ENCODE measurements around the gene DHRS12. TPM values are rescaled to one million over a fixed set of nuclear protein-coding genes. Genes with fewer than 3 reads are reported as not detected.

DHRS12 gene
- total RNA-seq, 1 experiment from 2014 or later, result 8.8 TPM

GRCh38 chr13:51802631-51803418 lies 1.1 kb downstream of the DHRS12 start:
- WGBS (ENCODE audit: extremely low coverage, insufficient read length, low lambda C conversion rate), result no CpG with 5 or more reads among the region's 9 CpGs
- H3K4me1 Mint-ChIP-seq, result peaks cover 49 to 60% of the 10 kb centered on the region in 2 experiments

More at GRCh38 chr13:51802631-51803418, 1.1 kb downstream of the DHRS12 start:
- peaks cover 4% of the 10 kb centered on the region for H3K23me2 ChIP-seq (ENCODE audit: insufficient read length, low read depth, low read length, poor library complexity, severe bottlenecking)
- no peaks in the 10 kb centered on the region for H4K20me1 ChIP-seq (ENCODE audit: control insufficient read depth, insufficient read depth, insufficient read length)
- no peak overlapping the region for H2BK120ac ChIP-seq (ENCODE audit: low read depth, low read length, poor library complexity, severe bottlenecking)
- no peak for DNase-seq
- no peak overlapping the region for H3K27ac ChIP-seq (ENCODE audit: insufficient read length, low read depth, low read length)
- H3K18ac ChIP-seq (ENCODE audit: insufficient read length, low read depth, low read length), result no peak overlapping the region
- no peak overlapping the region for H3K4ac ChIP-seq (ENCODE audit: low read depth, low read length)
- no peaks in the 10 kb centered on the region for H3K27me3 Mint-ChIP-seq (ENCODE audit: low read depth)
- H3K79me1 ChIP-seq (ENCODE audit: insufficient read depth, low read depth, low read length, poor library complexity, severe bottlenecking), result no peaks in the 10 kb centered on the region
- H3K27me3 ChIP-seq (ENCODE audit: insufficient read depth, low read length), result no peaks in the 10 kb centered on the region
- no peak overlapping the region; the same call in 1 of the 2 replicates for H3K14ac ChIP-seq (ENCODE audit: insufficient read depth, low read length)
- H2AFZ ChIP-seq (ENCODE audit: low read length), result no peak overlapping the region
- no peak overlapping the region for H2BK15ac ChIP-seq (ENCODE audit: low read depth, low read length)
- H3K4me1 ChIP-seq (ENCODE audit: insufficient read depth, low read length), result peaks cover 3% of the 10 kb centered on the region; the same call in 1 of the 2 replicates
- H4K91ac ChIP-seq (ENCODE audit: insufficient read length, low read depth, low read length), result no peak overlapping the region
- TF ChIP-seq CTCF (conservative IDR thresholded peaks at IDR 0.05), result no peak
- H3K9me3 ChIP-seq (ENCODE audit: control insufficient read depth, low read depth, low read length), result no peaks in the 10 kb centered on the region
- H2BK5ac ChIP-seq (ENCODE audit: insufficient read length, low read length), result no peak overlapping the region
- no peaks in the 10 kb centered on the region for H3K79me2 ChIP-seq (ENCODE audit: insufficient read depth, low read length)
- H4K5ac ChIP-seq (ENCODE audit: insufficient read length, low read depth, low read length), result no peak overlapping the region
- H3K23ac ChIP-seq (ENCODE audit: insufficient read length, low read depth, low read length), result no peak overlapping the region
- no peak overlapping the region for H3K56ac ChIP-seq (ENCODE audit: insufficient read length, low read depth, low read length)
- H3K4me2 ChIP-seq (ENCODE audit: insufficient read depth, insufficient read length, low read length), result peak overlapping the region; percentile 94
- H3K36me3 Mint-ChIP-seq (ENCODE audit: insufficient read depth in 1 of 3, low read depth in 3 of 3), result peaks cover 0 to 2% (median 0%) of the 10 kb centered on the region in 3 experiments; a peak in 2 of 7 replicates
- peak overlapping the region; percentile 75 to 89 for H3K4me3 Mint-ChIP-seq
- H2AK5ac ChIP-seq (ENCODE audit: insufficient read length, low read length), result no peak overlapping the region
- H3T11ph ChIP-seq (ENCODE audit: low read length), result no peak overlapping the region
- no peak overlapping the region for H4K8ac ChIP-seq (replicated peaks; ENCODE audit: insufficient read length, low read depth, low read length)
- H3K9me3 Mint-ChIP-seq, result no peaks in the 10 kb centered on the region
- H2BK20ac ChIP-seq (ENCODE audit: low read depth, low read length, poor library complexity, severe bottlenecking), result no peak overlapping the region
- H3K27ac Mint-ChIP-seq, result peak overlapping the region in 1 of 3 experiments; percentile 95; a peak in 3 of 7 replicates
- peak overlapping the region; percentile 73 for H3K9ac ChIP-seq (ENCODE audit: extremely low read depth, insufficient read length, low read length)
- no peak overlapping the region for H2BK12ac ChIP-seq (ENCODE audit: insufficient read length, low read depth, low read length)
